Mesenchymal stem cell (in vitro differentiated cells and primary cell): ENCODE measurements around the gene ERG28.

Source experiments
- DNase-seq: peaks from one replicate; pipeline ENCODE4 v3.0.0-alpha.2; 2013
- H2AFZ ChIP-seq: one replicate; pipeline ENCODE4 v1.6.1; 2013; ENCODE audit warnings: low read depth, mild to moderate bottlenecking, control low read depth, inconsistent platforms, low read length, moderate library complexity
- H2AK5ac ChIP-seq: 2 replicates; pipeline ENCODE4 v1.6.1; 2013; ENCODE audit warnings: low read length, moderate library complexity, mild to moderate bottlenecking, inconsistent platforms; ENCODE audit not compliant: severe bottlenecking
- H2BK120ac ChIP-seq: one replicate; pipeline ENCODE4 v1.6.1; 2013; ENCODE audit warnings: low read depth, mild to moderate bottlenecking, inconsistent platforms, low read length, moderate library complexity
- H2BK12ac ChIP-seq, 2 experiments: one replicate each; pipeline ENCODE4 v1.6.1; 2013; ENCODE audit warnings: inconsistent platforms in 2 of 2, low read length in 2 of 2, mild to moderate bottlenecking in 2 of 2, moderate library complexity in 2 of 2, control low read depth in 1 of 2
- H2BK15ac ChIP-seq: one replicate; pipeline ENCODE4 v1.6.1; 2013; ENCODE audit warnings: mild to moderate bottlenecking, low read depth, inconsistent platforms; ENCODE audit not compliant: poor library complexity, severe bottlenecking
- H2BK5ac ChIP-seq: 2 replicates; pipeline ENCODE4 v1.6.1; 2013; ENCODE audit warnings: low read depth, mild to moderate bottlenecking, low read length, control low read depth, inconsistent platforms; ENCODE audit not compliant: poor library complexity, severe bottlenecking
- H3K14ac ChIP-seq, 2 experiments: one replicate each; pipeline ENCODE4 v1.6.1; 2013; ENCODE audit warnings: inconsistent platforms in 2 of 2, low read length in 2 of 2, control low read depth in 1 of 2, mild to moderate bottlenecking in 1 of 2, moderate library complexity in 1 of 2
- H3K18ac ChIP-seq, 2 experiments: one replicate each; pipeline ENCODE4 v1.6.1; 2013; ENCODE audit warnings: inconsistent platforms in 2 of 2, low read length in 2 of 2, control low read depth in 1 of 2, low read depth in 1 of 2, mild to moderate bottlenecking in 1 of 2
- H3K23ac ChIP-seq, 2 experiments: one replicate each; pipeline ENCODE4 v1.6.1; 2013; ENCODE audit warnings: inconsistent platforms in 2 of 2, low read length in 2 of 2, mild to moderate bottlenecking in 2 of 2, moderate library complexity in 2 of 2, control low read depth in 1 of 2
- H3K27ac ChIP-seq: 2 replicates; pipeline ENCODE4 v1.5.1; 2013; ENCODE audit warnings: mild to moderate bottlenecking, moderate library complexity, low read length, control low read depth, inconsistent platforms; ENCODE audit not compliant: poor library complexity, severe bottlenecking
- H3K27me3 ChIP-seq, 2 experiments: 2 replicates each; pipeline versions ENCODE4 v1.6.1 to v1.7.0; 2013; ENCODE audit warnings: low read length in 2 of 2, mild to moderate bottlenecking in 2 of 2, moderate library complexity in 2 of 2, control low read depth in 1 of 2, inconsistent platforms in 1 of 2; ENCODE audit not compliant: control insufficient read depth in 1 of 2, insufficient read depth in 1 of 2
- H3K36me3 ChIP-seq, 2 experiments: 2 replicates each; pipeline versions ENCODE4 v1.6.1 to v1.7.0; 2013; ENCODE audit warnings: low read length in 2 of 2, control low read depth in 1 of 2, inconsistent platforms in 1 of 2, low read depth in 1 of 2, mild to moderate bottlenecking in 1 of 2; ENCODE audit not compliant: insufficient read depth in 2 of 2, control insufficient read depth in 1 of 2
- H3K4ac ChIP-seq, 2 experiments: one replicate each; pipeline ENCODE4 v1.6.1; 2013; ENCODE audit warnings: inconsistent platforms in 2 of 2, low read length in 2 of 2, mild to moderate bottlenecking in 2 of 2, moderate library complexity in 2 of 2, control low read depth in 1 of 2, low read depth in 1 of 2
- H3K4me1 ChIP-seq: 2 replicates; pipeline ENCODE4 v1.6.1; 2013; ENCODE audit warnings: low read depth, low read length, control low read depth; ENCODE audit not compliant: control insufficient read depth, insufficient read depth
- H3K4me2 ChIP-seq: 2 replicates; pipeline ENCODE4 v1.6.1; 2013; ENCODE audit warnings: low read length, mild to moderate bottlenecking, inconsistent platforms; ENCODE audit not compliant: poor library complexity, severe bottlenecking
- H3K4me3 ChIP-seq, 2 experiments: 2 replicates each; pipeline versions ENCODE4 v1.5.1 to v1.7.0; 2013; ENCODE audit warnings: low read length in 2 of 2, mild to moderate bottlenecking in 2 of 2, control low read depth in 1 of 2, low read depth in 1 of 2; ENCODE audit not compliant: insufficient read depth in 1 of 2
- H3K79me1 ChIP-seq: replicated peaks from 2 replicates; pipeline ENCODE4 v1.6.1; 2013; ENCODE audit warnings: mild to moderate bottlenecking, control low read depth, low read length, inconsistent platforms; ENCODE audit not compliant: poor library complexity, severe bottlenecking
- H3K9ac ChIP-seq: 2 replicates; pipeline ENCODE4 v1.7.0; 2013; ENCODE audit warnings: mild to moderate bottlenecking, low read length, moderate library complexity
- H3K9me3 ChIP-seq: 2 replicates; pipeline ENCODE4 v1.7.0; 2013; ENCODE audit warnings: mild to moderate bottlenecking, low read length; ENCODE audit not compliant: control insufficient read depth
- H4K8ac ChIP-seq: one replicate; pipeline ENCODE4 v1.6.1; 2013; ENCODE audit warnings: inconsistent platforms, mild to moderate bottlenecking, low read length, moderate library complexity
- H4K91ac ChIP-seq: one replicate; pipeline ENCODE4 v1.6.1; 2013; ENCODE audit warnings: mild to moderate bottlenecking, low read length, inconsistent platforms
- WGBS: methylation state at CpG from one replicate; pipeline ENCODE4 v1.1.7; 2013; ENCODE audit warnings: mixed read lengths; 5-methylcytosine and 5-hydroxymethylcytosine counted together

Gene ERG28

DNA sequence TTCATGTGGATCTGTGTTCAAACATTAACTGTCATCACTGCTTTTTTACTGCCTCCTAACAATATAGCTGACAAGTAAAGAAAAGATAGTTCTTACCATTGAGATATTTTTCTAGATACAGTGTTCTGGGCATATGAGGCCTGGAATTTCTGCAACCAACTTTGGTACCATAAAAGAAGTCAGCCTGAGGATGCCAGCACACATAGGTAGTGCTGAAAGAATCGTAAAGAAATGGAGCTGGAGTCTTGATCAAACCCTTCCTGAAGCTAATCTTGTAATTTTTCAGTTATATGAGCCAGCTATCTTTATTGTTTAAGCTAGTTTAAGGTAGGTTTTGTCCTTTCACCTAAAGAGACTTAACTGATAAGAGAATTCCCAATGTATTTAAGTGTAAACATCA is 11.3 kb downstream of the ERG28 start:
- H2BK5ac ChIP-seq = no peak overlapping the region
- 100% methylated on average over 1 of the region's 1 CpG for WGBS

GRCh38 chr14:75648066-75648838 is 12.4 kb downstream of the ERG28 start:
- WGBS = 62% methylated on average over 8 of the region's 9 CpGs
- H3K18ac ChIP-seq = no peak overlapping the region
- no peaks in the 10 kb centered on the region for H3K9me3 ChIP-seq
- peaks cover 22% of the 10 kb centered on the region for H3K4me1 ChIP-seq
- H3K36me3 ChIP-seq = peaks cover 22 to 39% of the 10 kb centered on the region in 2 experiments
- peaks cover 20% of the 10 kb centered on the region for H3K79me1 ChIP-seq
- H4K91ac ChIP-seq = no peak overlapping the region
- H3K4ac ChIP-seq = no peak overlapping the region
- H3K14ac ChIP-seq = no peak overlapping the region
- H2BK15ac ChIP-seq = no peak overlapping the region
- H2AK5ac ChIP-seq = no peak overlapping the region
- H3K4me2 ChIP-seq = peak overlapping the region; percentile 46
- H2BK120ac ChIP-seq = no peak overlapping the region
- H3K27me3 ChIP-seq = no peaks in the 10 kb centered on the region
- H2AFZ ChIP-seq = no peak overlapping the region
- H3K23ac ChIP-seq = no peak overlapping the region
- DNase-seq = peak; percentile 93
- H2BK5ac ChIP-seq = no peak overlapping the region
- H2BK12ac ChIP-seq = no peak overlapping the region
- no peak overlapping the region for H4K8ac ChIP-seq
- no peak overlapping the region for H3K9ac ChIP-seq
- H3K27ac ChIP-seq = peak overlapping the region; percentile 97
- no peak overlapping the region for H3K4me3 ChIP-seq

More for the DNA sequence above, 11.3 kb downstream of the ERG28 start:
- no peak overlapping the region for H3K4me3 ChIP-seq
- H3K79me1 ChIP-seq = peaks cover 24% of the 10 kb centered on the region
- H3K23ac ChIP-seq = no peak overlapping the region
- peak overlapping the region in 1 of 2 experiments; percentile 61 for H2BK12ac ChIP-seq
- no peak overlapping the region for H2BK120ac ChIP-seq
- peaks cover 24 to 43% of the 10 kb centered on the region in 2 experiments for H3K36me3 ChIP-seq
- H3K9ac ChIP-seq = no peak overlapping the region
- H3K4me1 ChIP-seq = peaks cover 22% of the 10 kb centered on the region
- H2BK15ac ChIP-seq = no peak overlapping the region
- H3K14ac ChIP-seq = no peak overlapping the region
- no peak overlapping the region for H3K4me2 ChIP-seq
- peak overlapping the region; percentile 86 for H3K27ac ChIP-seq
- no peak overlapping the region for H3K18ac ChIP-seq
- no peak overlapping the region for H2AFZ ChIP-seq
- DNase-seq = no peak
- no peak overlapping the region for H4K91ac ChIP-seq
- peak overlapping the region; percentile 84 for H2AK5ac ChIP-seq
- H3K9me3 ChIP-seq = no peaks in the 10 kb centered on the region
- no peak overlapping the region for H3K4ac ChIP-seq
- no peaks in the 10 kb centered on the region for H3K27me3 ChIP-seq
- no peak overlapping the region for H4K8ac ChIP-seq

DNA sequence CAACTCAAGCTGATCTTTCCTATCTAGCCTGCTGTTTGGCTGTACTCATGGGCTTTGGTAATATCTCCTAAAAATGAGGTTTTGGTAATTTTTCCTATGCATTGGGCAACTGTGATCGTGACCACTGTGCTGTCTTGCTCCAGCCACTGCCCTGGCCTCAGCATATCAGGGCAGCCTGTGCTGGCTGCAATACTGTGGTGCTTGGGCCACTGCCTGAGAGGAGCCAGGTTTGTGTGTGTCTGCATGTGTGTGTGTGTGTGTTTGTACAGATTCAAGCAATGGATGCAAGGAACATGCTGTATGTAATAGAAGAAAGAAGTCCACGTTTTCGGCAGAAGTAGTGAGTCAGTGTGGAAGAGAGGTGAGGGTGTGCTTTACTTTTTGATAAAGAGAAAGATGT is 13.0 kb downstream of the ERG28 start:
- H3K4ac ChIP-seq = no peak overlapping the region
- H3K4me3 ChIP-seq = no peak overlapping the region
- H3K14ac ChIP-seq = no peak overlapping the region
- peak overlapping the region in 1 of 2 experiments; percentile 3 for H3K18ac ChIP-seq
- no peak overlapping the region for H4K8ac ChIP-seq
- no peak overlapping the region for H3K4me2 ChIP-seq
- no peaks in the 10 kb centered on the region for H3K27me3 ChIP-seq
- H2BK12ac ChIP-seq = no peak overlapping the region
- DNase-seq = no peak
- peak overlapping the region; percentile 36 for H2BK5ac ChIP-seq
- H3K79me1 ChIP-seq = peaks cover 17% of the 10 kb centered on the region
- H4K91ac ChIP-seq = no peak overlapping the region
- no peak overlapping the region for H2AFZ ChIP-seq
- no peak overlapping the region for H3K9ac ChIP-seq
- H2AK5ac ChIP-seq = peak overlapping the region; percentile 42
- H3K9me3 ChIP-seq = no peaks in the 10 kb centered on the region
- peak overlapping the region; percentile 97 for H3K27ac ChIP-seq
- WGBS = 93% methylated on average over 3 of the region's 3 CpGs
- no peak overlapping the region for H3K23ac ChIP-seq
- H2BK120ac ChIP-seq = no peak overlapping the region
- peaks cover 17 to 36% of the 10 kb centered on the region in 2 experiments for H3K36me3 ChIP-seq
- H3K4me1 ChIP-seq = peaks cover 22% of the 10 kb centered on the region
- H2BK15ac ChIP-seq = no peak overlapping the region

DNA sequence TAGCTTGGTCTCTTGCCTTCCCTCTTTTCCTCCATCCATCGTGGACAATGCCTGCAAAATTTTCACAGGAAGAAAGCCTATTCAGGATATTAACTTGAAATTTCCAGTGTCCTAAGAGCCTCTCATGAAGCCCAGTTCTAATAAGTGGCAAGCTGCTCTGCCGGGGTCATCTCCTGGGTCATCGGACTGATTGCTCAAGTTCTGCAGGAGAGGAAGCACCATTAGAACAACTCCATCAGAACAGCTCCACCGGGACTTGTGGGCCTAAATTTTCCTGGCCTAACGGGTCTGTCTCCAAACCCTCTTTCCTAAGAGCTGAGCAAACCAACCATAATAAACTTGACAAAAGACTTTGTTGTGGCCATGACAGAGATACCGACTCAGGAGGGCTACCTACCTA is 13.9 kb downstream of the ERG28 start:
- Histone ChIP-seq H3K4me2 (no peak overlapping the region), H3K79me1 (peaks cover 15% of the 10 kb centered on the region), H2AFZ (no peak overlapping the region), H3K4ac (no peak overlapping the region), H3K4me1 (peaks cover 22% of the 10 kb centered on the region), H2BK5ac (peak overlapping the region; percentile 39), H3K9me3 (no peaks in the 10 kb centered on the region), H2AK5ac (peak overlapping the region; percentile 98), H4K8ac (no peak overlapping the region), H3K36me3 (peaks cover 18 to 28% of the 10 kb centered on the region in 2 experiments), H3K27me3 (no peaks in the 10 kb centered on the region), H3K14ac (no peak overlapping the region), H3K4me3 (peak overlapping the region in 1 of 2 experiments; percentile 17), H2BK12ac (no peak overlapping the region), H3K23ac (no peak overlapping the region), H4K91ac (no peak overlapping the region), H2BK15ac (no peak overlapping the region), H3K27ac (peak overlapping the region; percentile 97), H3K18ac (no peak overlapping the region), H3K9ac (peak overlapping the region; percentile 10), H2BK120ac (no peak overlapping the region)
- WGBS = 75% methylated on average over 6 of the region's 6 CpGs
- DNase-seq = no peak
